ENCODE measurements around the gene RFC2. TPM values are rescaled to one million over a fixed set of nuclear protein-coding genes. Genes with fewer than 3 reads are reported as not detected.

Gene RFC2
- total and polyA plus RNA-seq, 2 of the 8 experiments (the other 6 are each of a cell fraction or from before 2014, with no cell fraction given): 52.9 to 85.4 TPM

- no peak for TF ChIP-seq ATF2 (IDR thresholded peaks at IDR 0.05; ENCODE audit: low read length)
- no peak for TF ChIP-seq CBX8 (IDR thresholded peaks at IDR 0.05; ENCODE audit: borderline replicate concordance, low read depth, low read length)
- TF ChIP-seq SAP30 (IDR thresholded peaks at IDR 0.05; ENCODE audit: insufficient read depth, insufficient replicate concordance, low read length): no peak
Observed at GRCh38 chr7:74193913-74194312, 60.3 kb downstream of the RFC2 start (continued).

Measured in H1 (cell line).